DMS53 (cell line): ENCODE results near the gene FAM184B.

Source experiments
- DNase-seq: peaks from one replicate; lab custom pipeline; 2025; lab: John Stamatoyannopoulos, UW

FAM184B gene

DNA sequence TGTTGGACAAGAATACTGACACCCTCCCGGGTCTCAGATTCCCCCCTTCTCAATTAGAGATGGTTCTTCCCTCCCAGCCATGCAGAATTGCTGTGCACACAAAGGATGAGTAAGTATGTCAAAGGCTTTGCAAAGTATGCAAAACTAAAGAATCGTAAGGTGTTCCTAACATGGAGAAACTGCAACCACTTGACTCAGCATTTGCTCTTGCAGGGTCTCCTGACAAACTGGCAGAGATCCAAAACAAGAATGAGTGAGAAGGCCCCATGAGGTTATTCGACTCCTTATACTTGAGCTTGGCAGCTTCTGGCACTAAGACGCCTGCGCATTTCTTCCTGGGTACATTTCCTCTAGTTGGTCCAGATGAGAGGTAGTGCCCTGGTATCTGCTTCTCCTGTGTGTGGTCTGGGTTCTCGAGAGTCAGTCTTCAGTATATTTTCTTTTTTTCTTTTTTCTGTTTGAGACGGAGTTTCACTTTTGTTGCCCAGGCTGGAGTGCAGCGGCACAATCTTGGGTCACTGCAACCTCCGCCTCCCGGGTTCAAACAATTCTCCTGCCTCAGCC is 8.2 kb downstream of the FAM184B start:
- DNase-seq: no peak

DNA sequence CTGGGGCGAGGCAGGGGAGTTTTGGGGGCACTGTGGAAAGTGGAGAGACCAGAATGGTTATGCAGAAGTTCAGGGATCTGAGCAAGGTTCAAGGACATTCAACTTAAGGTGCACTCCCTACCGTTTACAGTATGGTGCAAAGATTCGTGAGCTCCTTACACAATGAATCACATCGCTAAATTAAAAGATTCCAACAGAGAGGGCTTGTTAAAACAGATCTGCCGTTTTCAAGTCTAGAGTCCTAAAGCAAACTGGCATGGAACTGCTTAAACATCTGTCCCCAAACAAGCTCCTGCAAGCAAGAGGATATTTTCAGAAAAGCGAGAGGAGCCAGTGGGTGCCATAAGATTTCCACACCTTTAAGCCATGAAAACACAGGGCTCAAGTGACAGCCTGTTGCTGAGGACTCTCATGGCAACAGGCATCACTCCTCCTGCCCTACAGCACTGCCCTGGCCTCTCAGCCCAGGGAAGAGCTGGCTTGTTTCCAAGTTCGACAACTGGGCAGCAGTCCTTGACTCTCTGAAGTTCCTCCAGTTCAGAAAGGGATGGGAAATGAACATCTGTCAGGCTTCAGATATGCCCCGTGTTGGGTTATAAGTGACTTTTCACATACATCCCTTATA is 10.0 kb downstream of the FAM184B start:
- peak; percentile 85 for DNase-seq

DNA sequence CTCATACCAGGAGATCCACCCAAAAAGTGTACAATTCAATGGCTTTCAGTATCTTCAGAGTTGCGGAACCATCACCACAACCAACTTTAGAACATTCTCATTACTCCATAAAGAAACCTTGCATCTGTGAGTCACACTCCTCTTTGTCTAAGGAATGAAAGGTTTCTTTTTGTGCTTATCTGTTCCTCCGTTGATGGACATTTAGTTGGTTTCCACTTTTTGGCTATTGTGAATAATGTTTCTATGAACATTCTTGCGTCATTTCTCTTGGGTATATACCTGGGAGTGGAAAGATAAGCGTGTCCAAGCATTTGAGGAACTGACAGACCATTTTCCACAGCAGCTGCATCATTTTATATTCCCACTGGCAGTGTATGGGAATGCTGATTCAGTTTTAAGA is 10.6 kb downstream of the FAM184B start:
- DNase-seq: no peak

DNA sequence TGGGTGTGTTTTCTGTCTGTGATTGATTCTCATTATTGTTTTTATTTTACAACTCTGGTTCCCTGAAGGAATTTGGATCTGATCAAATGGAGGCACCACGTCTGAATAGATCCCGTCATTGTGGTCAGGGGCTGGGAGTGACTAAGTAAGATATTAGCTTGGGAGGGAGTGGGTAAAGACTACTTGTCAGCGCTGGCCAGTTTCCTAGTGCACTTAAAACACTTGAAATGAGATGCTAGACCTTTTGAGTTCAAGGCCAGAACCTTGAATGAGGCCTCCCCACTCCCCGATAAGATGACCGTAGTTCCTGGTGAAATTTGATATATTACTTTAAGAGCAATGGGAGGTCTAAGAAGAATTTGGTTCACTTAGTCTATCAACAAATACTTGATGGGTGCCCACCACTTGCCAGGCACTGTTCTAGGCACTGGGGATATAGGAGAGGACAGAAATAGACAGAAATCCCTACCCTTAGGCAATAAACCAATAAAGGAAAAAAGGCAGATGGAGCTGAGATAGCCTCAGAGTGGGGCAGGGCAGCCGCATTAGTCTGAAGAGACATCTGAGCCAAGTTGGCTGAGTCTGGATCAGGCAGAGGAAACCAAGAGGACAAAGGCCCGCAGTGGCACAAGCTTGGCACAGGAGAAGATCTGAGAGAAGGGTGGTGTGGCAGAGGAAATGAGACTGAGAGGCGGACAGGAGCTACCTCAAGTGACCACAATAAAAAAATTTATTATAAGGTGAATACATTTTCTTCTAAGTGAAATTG is 11.8 kb downstream of the FAM184B start:
- no peak for DNase-seq

DNA sequence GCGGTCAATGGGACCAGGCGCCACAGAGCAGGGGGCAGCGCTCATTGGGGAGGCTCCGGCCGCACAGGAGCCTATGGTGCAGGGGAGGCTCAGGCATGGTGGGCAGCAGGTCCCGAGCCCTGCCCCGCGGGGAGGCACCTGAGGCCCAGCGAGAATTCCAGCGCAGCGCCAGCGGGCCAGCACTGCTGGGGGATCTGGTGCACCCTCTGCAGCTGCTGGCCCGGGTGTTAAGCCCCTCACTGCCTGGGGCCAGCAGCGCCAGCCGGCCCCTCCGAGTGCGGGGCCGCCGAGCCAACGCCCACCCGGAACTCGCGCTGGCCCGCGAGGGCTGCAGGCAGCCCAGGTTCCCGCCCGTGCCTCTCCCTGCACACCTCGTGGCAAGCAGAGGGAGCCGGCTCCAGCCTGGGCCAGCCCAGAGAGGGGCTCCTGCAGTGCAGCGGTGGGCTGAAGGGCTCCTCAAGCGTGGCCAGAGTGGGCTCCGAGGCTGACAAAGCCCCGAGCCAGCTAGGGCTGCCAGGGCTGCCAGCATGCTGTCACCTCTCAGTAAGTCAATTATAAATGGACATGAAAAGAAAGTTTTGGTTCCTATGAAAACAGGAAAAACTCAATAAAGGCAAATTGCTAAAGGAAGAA is 14.5 kb downstream of the FAM184B start:
- DNase-seq: no peak

DNA sequence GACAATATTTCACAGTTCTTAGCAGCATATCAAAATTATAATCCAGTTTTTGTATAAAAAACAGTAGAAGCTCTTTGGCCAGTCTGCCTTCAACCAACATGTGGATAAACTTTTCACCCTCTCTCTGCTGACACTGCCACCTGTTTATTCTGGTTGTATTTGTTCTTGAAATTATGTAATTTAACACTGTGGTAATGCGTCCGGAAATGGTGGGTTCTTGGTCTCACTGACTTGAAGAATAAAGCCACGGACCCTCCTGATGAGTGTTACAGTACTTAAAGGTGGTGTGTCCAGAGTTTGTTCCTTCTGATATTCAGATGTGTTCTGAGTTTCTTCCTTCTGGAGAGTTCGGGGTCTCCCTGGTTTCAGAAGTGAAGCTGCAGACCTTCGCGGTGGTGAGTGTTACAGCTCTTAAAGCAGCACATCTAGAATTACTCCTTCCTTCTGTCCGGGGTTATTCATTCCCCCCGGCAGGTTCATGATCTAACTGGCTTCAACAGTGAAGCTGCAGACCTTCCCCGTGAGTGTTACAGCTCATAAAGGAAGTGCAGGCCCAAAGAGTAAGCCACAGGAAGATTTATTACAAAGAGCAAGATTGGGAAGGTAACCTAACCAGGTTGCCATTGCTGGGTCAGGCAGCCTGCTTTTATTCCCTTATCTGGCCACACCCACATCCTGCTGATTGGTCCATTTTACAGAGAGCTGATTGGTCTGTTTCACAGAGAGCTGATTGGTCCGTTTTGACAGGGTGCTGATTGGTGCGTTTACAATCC is 15.7 kb downstream of the FAM184B start:
- DNase-seq: no peak

DNA sequence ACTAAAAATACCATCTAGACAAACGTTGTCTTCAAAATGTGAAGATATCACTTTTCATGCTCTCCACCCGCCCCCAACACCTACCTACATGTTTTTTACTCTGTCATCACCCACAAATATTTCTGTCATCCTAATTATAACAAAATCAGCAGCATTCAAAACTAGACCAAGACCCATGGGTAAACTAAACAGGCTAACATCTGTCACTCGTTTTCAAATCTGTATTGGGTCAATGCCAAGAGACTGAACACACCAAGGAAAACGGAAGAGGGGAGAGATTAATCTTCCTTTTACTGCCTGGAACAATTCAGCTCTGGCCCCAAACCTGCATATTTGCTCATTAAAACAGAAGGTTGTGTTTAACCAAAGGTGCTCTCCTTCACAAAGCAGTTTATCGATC is 17.5 kb downstream of the FAM184B start:
- DNase-seq: no peak

DNA sequence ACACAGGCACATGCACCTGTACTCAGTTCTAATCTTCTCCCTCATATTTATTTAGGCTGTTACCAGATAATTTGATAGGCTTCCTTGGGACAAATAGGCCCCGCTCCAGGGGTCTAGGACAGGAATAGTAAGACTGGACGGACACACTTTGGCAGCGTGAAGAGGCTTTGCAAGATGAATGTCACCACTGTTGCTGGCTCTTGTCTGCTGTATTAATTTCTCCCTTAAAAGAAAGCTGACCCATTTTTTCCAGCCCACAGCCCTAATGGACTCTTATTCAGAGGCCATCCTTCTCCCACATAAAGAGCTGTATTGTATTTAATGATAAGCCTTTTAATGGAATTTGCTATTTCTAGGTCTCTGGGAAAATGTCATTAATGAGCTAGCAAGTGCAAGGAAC is 18.0 kb downstream of the FAM184B start:
- no peak for DNase-seq

DNA sequence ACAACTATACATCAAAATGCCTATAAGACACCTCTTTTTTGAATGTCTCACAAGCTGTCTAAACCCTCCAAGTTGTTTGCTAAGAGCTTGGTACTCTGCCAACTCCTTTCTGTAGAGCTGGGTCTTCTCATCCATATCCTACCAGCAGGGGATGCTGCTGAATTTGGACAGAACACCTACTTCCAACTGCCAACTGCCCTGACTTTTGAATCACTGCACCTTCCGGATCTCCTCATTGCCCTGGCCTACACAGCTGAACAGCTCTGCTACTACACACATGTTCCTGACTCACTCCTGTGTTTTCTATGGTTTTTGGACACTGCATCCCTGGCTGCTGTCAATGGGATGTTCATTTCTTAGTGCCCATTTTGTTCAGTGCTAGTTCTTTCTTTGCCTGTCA is 18.7 kb downstream of the FAM184B start:
- DNase-seq: peak; percentile 62

DNA sequence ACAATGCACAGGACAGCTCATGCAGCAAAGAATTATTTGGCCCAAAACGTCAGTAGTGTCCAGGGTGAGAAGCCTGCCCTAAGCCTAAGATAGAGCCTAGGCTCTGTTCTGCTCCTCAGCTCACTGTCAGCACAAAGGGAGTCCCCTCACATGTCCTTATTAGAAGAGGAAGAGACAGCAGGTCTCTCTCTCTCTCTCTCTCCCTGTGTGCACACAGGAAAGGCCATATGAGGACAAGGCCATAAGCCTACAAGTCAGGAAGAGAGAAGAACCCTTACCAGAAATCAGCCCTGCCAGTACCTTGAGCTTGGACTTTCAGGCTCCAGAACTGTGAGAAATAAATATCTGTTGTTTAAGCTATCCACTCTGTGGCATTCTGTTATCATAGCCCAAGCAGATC is 20.4 kb downstream of the FAM184B start:
- DNase-seq: no peak

DNA sequence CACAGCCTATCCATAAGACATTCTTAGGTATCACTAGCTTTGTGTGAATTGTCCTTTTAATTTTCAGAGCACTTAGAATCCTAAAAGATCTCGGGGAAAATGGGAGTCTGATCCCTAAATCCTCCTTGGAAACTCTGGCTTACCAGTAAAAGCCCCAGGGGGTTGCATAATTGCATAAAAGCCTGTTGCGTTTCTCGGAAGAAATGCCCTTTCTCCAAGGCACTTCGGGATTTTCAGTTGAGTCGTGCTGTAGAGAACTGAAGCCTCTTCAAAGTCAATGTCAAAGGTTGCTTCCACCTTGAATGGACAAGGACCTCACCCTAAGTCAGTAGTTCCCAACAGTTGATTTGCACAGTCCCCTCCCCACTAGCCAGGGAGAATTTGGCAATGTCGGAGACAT is 20.8 kb downstream of the FAM184B start:
- DNase-seq: no peak

DNA sequence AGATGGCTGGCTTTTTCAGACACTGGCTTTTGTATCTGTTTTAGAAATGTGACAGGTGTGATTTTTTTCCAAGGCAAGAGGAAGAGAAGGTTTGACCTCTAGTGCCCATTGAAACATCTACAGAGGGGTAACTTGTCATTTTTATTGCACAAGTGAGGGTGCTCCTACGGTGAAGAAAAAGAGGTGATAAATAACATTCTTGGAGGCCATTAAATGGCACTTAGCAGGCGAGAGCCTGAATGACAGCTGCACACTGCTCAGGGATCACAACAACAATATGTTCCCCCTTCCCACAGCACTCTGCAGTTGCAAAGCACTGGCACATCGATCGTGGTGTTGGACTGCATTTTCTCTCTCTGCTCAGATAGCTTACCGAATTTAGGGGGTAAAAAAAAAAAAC is 22.9 kb downstream of the FAM184B start:
- no peak for DNase-seq

DNA sequence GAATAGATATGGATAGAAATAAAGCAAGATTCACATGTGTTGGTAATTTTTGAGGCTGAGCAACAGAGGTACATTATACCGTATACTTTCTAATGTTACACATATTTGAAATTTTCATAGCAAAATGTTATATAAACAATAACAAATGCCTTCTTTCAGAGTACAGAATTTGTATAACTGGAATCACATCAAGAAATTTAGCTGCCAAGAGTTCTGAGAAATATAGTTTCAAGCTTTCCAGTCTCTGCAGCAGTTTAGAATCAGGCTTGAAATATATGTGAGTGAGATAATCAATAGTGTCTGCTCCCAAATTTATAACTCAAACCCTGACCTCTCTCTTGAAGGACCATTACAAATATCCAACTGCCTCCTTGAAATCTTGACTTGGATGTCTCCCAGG is 23.8 kb downstream of the FAM184B start:
- no peak for DNase-seq

DNA sequence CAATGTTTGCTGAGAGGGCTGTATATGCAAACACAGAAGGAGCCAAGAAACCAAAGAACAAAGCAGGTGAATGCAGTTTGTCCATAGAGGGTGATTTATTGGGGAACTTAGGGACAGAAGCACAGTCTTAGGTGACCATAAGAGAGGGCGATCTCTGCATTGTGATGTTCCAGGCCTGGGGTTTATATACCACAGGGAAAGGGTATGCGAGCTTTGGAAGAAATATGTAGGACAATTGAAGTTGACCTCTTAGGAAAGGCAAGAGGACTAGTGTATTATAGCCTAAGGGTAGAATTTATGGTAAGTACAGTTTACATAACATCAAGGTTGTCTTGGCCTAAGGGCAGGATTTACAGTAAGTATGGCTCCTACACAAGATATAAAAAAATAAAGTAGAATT is 27.8 kb downstream of the FAM184B start:
- no peak for DNase-seq

DNA sequence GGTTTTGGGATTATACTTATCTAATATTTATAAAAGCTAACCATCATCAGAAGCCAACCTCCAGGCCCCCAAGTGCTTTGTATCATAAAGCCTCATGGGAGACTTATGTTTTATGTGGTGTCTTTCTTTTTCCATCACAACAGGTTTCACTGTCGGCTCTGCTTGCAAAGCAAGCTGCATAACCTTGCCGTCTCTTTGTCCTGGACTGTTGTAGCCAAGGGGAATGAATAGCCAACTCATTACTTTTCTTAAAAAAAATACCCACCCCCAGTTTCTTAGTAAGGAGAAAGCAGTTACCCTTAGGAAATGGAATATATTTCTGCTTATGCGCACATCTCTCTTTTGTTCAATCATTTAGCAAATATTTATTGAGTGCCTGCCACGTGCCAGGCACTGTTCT is 40.7 kb downstream of the FAM184B start:
- peak; percentile 21 for DNase-seq

DNA sequence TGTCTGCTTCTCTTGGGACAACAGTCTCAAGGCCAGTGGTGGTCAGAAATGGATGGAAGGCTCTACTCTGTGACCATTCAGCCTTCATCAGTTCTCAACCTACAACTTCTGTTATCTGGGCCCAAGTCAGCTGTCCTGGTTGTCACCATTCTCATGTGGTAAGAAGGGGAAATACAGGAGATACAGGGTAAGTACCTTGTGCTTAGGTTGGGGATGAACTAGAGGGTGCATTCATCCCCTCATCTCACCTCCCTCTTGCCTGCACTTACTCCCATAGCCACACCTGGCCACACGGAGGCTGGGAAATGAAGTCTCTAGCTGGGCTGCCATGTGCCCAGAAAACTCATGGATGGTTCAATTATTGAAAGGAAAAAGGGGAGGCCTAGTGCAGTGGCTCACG is 44.9 kb downstream of the FAM184B start:
- no peak for DNase-seq

DNA sequence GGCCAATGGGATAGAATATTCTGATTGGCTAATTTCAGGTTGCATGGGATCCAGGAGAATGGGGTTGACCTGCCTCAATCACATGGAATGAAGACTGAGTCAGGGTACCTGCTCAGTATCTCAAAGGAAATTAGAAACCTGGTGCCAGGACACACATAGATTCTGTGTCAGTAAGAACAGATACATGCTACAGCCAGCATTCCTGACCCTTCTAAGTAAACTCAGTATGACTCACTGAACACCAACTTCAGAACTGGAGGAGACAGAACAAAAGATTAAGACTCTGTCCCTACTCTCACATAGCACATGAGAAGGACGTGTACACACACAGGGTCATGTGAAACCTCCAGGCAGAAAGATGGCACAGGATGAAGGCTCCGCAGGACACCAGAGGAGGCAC is 54.5 kb downstream of the FAM184B start:
- DNase-seq: peak; percentile 20

DNA sequence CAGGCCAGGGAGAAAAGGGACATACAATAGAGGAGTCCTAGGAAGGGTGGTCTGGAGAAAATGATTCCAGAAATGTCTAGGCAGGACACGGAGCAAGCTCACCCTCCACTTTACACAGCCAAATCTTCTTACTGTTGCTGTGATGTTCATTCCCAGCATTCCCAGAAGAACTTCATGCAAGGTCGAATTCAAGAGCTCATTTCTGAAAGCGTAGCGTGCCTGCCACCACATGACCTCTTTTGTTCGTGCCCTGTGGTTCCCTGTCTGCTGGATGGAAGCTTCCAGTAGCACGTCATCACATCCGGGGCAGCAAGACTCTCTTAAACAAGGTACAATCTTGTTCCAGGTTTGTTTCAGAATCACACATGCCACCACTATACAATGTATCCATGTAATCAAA is 57.8 kb downstream of the FAM184B start:
- no peak for DNase-seq

DNA sequence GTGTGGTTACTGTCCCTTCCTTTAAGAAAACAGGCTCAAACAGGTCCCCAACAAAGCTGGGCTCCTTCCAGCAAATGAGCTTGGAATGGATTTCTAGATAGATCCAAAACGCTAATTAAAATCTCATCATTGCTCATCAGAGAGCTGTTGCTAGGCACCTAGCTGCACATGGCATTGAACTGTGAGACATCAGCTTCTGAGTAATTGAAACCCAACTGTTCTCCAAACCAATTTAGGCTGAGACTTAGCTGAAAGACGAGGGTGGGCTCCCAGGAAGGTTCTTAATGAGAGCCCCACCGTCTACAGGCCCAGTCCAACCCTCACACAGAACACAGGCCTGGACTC is 59.1 kb downstream of the FAM184B start:
- DNase-seq: no peak

DNA sequence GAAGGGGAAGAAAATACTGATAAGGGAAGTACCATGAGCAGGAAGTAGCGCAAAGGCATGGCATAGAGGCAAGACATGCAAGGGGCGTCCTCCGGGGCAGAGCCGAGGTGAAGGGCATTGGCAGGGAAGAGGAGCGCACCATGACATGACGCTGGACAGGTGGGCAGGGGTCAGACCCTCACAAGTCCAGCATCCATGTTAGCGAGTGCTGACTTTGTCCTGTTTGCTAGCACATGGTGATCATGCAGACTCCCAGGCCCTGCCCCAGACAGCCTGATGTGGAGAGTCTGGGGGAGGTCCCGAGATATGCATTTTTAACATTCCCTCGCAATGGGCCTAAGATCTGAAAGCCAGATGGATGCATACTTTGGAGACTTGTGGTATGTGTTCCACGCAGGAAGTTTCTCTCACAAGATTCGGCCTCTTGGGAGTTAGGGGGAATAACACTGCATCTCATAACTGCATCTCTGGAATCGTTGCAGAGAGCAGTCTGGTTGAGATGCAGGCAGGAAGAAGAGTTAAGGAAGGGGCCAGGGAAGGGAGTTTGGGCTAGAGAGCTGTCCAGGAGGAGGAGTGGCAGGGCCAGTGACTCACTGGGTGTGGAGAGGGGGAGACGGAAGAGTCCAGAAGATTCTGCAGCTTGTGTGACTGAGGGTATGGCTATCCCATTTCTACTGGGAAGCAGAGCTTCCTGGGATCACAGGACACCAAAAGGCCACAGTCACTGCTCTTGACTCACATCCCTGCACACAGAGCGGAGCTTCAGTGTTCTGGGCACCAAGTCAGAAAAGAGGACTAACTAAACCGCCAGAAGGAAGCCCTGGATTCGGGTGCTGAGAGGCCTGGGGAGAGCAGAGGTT is 59.7 kb downstream of the FAM184B start:
- DNase-seq: no peak

DNA sequence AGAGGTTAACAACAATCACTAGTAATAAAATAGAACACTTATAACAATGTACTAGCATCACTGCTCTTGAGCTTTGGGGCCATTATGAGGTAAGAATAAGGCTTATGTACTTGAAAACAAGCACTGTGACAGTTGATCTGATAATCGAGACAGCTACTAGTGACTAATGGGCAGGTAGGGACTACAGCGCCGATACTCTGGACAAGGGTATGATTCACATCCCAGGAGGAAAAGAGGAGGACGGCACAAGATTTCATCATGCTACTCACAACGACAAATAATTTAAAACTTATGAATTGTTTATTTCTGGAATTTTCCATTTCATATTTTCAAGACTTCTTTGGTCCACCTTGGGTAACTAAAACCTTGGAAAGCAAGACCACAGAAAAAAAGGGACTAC is 62.3 kb downstream of the FAM184B start:
- no peak for DNase-seq

DNA sequence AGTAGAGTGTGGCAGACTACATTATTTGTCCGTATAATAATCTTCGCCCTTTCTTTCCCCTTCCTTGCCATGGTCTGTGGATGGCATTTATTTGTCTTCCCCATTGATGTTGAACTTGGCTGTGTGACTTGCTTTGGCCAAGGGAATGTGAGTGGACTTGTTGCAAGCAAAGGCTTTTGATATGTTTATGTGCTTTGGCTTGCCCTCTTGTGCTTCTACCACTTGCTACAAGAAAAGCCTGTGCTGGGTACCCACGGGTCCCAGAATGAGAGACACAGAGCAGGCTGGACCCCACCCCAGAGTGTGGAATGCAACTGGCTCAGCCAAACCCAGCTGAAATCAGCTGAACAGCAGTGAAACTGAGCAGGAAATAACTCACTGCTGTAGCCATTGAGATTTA is 63.0 kb downstream of the FAM184B start:
- DNase-seq: no peak
